ENCODE results near the gene ZFP30.
"Not testable (repeated sequence)": the region's sequence is repeated elsewhere in the genome, so short reads cannot be mapped to it uniquely, and the experiment has no call there.

ZFP30 gene

DNA sequence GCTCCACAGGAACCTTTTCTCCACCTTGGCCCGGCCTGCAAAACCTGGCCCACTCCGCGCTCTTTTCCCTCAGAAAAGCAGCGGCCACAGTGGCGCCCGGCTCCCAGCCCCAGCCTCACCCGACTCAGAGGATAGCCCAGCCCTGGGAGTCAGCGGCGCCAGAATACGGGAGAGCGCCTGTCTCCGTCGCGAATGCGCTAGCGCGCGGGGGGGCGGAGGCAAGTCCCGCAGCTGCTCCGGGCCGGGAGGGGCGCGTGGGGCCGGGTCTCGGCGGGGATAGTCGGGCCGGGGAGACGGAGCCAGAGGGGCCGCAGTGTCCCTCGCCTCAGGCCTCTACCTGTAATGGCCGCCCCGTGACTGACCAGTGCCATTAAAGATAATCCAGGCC is at the start of gene ZFP30:
TSS of gene ZFP30 (minus strand) at position 165 of the 388 bp plus-strand sequence. CDS start 7,643 bp downstream, outside the sequence.
- CTCF ChIA-PET: no interaction called here
- H3K4me1 Mint-ChIP-seq: peaks cover 27% of the 10 kb centered on the region
- peak; percentile 87 for DNase-seq
- H3K4me3 Mint-ChIP-seq: peak within 1 kb of the TSS; percentile 94
- H3K27ac Mint-ChIP-seq: peak within 1 kb of the TSS; percentile 97
- H3K36me3 Mint-ChIP-seq: peaks cover 27% of the 10 kb centered on the region
- H3K27me3 Mint-ChIP-seq: peaks cover 7% of the 10 kb centered on the region
- H3K9me3 Mint-ChIP-seq: peaks cover 18% of the 10 kb centered on the region

DNA sequence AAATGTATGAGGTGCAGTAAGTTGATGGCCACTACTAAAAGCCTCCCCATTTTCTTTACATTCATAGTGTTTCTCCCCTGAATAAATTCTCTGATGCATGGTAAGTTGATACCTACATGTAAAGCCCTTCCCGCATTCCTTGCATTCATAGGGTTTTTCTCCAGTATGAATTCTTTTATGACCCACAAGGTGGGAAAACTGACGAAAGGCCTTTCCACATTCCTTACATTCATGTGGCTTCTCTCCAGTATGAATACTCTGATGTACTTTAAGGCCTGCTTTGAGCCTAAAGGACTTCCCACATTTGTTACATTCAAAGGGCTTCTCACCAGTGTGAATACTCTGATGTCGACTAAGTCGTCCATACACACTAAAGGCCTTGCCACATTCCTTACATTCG is 43.8 kb upstream of the ZFP30 start:
- no peaks in the 10 kb centered on the region for H3K27me3 Mint-ChIP-seq
- peaks cover 52% of the 10 kb centered on the region for H3K9me3 Mint-ChIP-seq
- no peak for DNase-seq
- H3K36me3 Mint-ChIP-seq: peaks cover 35% of the 10 kb centered on the region
- CTCF ChIA-PET: no interaction called here
- H3K4me3 Mint-ChIP-seq: no peak overlapping the region
- no peak overlapping the region for H3K27ac Mint-ChIP-seq
- no peaks in the 10 kb centered on the region for H3K4me1 Mint-ChIP-seq

DNA sequence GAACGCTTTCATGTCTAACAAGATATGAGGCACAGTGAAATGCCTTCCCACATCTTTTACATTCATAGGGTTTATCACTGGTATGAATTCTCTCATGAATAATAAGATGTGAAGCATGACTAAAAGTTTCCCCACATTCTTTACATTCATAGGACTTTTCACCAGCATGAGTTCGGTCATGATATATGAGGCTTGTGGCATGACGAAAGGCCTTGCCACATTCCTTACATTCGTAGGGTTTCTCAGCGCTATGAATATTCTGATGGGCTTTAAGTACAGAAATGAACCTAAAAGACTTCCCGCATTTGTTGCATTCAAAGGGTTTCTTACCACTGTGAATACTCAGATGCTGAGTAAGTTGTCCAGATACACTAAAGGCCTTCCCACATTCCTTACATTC is 43.0 kb upstream of the ZFP30 start:
- Mint-ChIP-seq H3K4me1 (peaks cover 3% of the 10 kb centered on the region), H3K27me3 (no peaks in the 10 kb centered on the region), H3K9me3 (peaks cover 53% of the 10 kb centered on the region), H3K27ac (no peak overlapping the region), H3K36me3 (peaks cover 32% of the 10 kb centered on the region), H3K4me3 (no peak overlapping the region)
- DNase-seq: no peak
- CTCF ChIA-PET: no interaction called here

DNA sequence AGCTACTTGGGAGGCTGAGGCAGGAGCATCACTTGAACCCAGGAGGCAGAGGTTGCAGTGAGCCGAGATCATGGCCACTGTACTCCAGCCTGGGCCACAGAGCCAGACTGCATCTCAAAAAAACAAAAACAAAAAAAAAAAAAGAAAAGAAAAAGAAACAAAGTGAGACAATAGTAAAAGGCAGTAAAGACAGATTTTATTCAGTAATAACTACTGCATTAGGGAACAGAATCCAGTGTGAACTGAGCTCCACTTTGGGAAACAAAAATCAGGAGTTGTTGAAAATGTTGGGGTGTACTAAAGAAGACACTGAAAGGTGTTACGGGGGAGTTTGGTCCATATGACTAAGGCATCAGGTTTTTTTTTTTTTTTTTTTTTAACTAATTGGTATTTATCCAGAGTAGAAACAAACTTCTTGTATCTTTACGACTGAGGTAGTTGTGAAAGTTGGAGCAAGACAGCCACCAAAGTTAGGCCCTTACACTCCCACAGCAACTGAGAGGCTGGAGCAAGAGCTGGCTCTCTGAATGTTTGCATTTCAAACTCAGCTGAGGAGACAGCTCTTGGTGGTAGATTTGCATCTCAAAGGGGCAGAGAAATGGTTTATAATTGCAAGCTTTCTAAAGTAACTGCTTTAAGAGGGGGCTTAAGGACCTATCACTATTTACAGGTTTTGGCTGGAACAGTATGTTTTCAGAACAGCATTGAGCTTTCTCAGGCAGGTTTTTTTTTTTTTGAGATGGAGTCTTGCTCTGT is 40.1 kb upstream of the ZFP30 start:
- peaks cover 49% of the 10 kb centered on the region for H3K9me3 Mint-ChIP-seq
- no peak for DNase-seq
- H3K4me3 Mint-ChIP-seq: no peak overlapping the region
- H3K4me1 Mint-ChIP-seq: peaks cover 14% of the 10 kb centered on the region
- no peak overlapping the region for H3K27ac Mint-ChIP-seq
- CTCF ChIA-PET: no interaction called here
- peaks cover 34% of the 10 kb centered on the region for H3K36me3 Mint-ChIP-seq
- H3K27me3 Mint-ChIP-seq: peaks cover 5% of the 10 kb centered on the region

DNA sequence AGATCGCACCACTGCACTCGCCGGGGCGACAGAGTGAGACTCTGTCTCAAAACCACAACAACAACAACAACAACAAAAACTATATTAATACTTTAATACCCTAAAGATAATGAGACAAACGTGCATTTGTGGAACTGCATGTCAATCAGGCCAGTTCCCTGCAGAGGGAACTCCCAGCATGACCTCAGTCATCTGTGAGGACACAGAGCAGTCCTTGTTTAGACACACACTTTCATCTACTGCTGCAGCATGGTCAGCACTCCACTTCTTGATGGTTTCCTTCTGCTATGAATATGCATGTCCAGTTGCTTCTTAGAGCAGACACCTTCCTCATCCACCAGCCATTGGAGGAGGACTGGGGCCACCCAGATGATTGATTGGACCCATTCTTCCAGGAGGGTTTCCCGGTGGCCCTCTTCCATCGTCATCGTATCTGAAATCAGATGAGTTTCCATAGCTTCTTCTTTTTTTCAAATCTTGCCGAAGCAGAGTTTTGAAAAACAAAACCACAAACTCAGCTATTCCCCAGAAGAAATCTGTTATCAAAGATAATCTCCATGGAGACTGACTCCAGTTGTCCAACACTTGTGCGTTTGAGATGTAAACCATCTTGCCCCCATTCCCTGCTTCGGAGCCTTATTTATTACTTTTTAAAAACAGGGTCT is 37.8 kb upstream of the ZFP30 start:
- DNase-seq: no peak
- peak overlapping the region; percentile 28 for H3K4me3 Mint-ChIP-seq
- H3K4me1 Mint-ChIP-seq: peaks cover 14% of the 10 kb centered on the region
- peaks cover 18% of the 10 kb centered on the region for H3K36me3 Mint-ChIP-seq
- H3K27ac Mint-ChIP-seq: no peak overlapping the region
- H3K9me3 Mint-ChIP-seq: peaks cover 34% of the 10 kb centered on the region
- CTCF ChIA-PET: no interaction called here
- peaks cover 5% of the 10 kb centered on the region for H3K27me3 Mint-ChIP-seq

DNA sequence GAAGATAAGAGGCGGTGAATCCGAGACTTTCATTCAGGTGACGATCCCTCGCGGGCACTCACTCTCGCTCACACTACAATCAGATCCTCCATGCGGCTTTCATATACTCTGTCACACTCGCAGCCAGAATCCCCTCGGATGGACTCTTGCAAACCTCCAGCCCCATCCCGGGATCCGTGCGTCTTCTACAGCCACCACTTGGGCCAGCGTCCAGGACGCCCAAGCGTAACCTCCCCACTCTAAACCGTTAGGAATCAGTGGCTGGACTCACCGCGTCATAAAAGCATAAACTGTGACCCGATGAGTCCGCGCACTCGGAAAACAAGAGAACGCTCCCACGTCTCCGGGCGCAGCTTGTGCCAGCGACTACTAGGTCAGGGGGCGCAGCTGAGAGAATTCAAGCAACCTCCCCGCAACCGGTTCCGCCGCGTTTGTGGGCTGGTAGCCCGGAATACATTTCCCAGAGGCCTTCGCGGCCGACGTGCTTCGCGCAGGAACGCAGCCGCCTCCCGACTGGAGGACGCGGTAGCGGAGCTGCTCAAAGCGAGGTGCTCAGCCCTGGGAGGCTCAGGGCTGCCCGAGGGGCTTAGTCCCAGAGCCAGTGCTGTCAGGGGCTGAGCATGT is 36.7 kb upstream of the ZFP30 start:
- peaks cover 15% of the 10 kb centered on the region for H3K36me3 Mint-ChIP-seq
- peaks cover 14% of the 10 kb centered on the region for H3K4me1 Mint-ChIP-seq
- peaks cover 32% of the 10 kb centered on the region for H3K9me3 Mint-ChIP-seq
- H3K4me3 Mint-ChIP-seq: peak overlapping the region; percentile 88
- peaks cover 5% of the 10 kb centered on the region for H3K27me3 Mint-ChIP-seq
- CTCF ChIA-PET: no interaction called here
- peak overlapping the region; percentile 88 for H3K27ac Mint-ChIP-seq
- DNase-seq: peak; percentile 85

DNA sequence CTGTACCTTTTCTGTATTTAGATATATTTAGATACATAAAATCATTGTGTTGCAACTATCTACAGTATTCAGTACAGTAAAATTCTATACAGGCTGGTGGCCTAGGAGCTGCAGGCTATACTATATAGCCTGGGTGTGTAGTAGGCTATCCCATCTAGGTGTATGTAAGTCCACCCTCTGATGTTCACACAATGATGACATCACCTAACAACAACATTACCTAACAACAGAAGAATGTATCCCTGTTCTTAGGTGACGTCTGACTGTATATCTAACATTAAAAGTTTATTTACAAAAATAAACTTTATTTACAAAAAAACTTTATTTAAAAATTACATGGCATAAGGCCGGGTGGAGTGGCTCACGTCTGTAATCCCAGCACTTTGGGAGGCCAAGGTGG is 28.3 kb upstream of the ZFP30 start:
- no peak overlapping the region for H3K27ac Mint-ChIP-seq
- peaks cover 37% of the 10 kb centered on the region for H3K9me3 Mint-ChIP-seq
- no peaks in the 10 kb centered on the region for H3K27me3 Mint-ChIP-seq
- no peaks in the 10 kb centered on the region for H3K4me1 Mint-ChIP-seq
- no peak overlapping the region for H3K4me3 Mint-ChIP-seq
- DNase-seq: no peak
- CTCF ChIA-PET: interaction anchor here (0.6 kb wide), 1 partner anchor 137 kb away, joined by 3 read pairs; no protein-coding TSS in a partner anchor
- no peaks in the 10 kb centered on the region for H3K36me3 Mint-ChIP-seq

DNA sequence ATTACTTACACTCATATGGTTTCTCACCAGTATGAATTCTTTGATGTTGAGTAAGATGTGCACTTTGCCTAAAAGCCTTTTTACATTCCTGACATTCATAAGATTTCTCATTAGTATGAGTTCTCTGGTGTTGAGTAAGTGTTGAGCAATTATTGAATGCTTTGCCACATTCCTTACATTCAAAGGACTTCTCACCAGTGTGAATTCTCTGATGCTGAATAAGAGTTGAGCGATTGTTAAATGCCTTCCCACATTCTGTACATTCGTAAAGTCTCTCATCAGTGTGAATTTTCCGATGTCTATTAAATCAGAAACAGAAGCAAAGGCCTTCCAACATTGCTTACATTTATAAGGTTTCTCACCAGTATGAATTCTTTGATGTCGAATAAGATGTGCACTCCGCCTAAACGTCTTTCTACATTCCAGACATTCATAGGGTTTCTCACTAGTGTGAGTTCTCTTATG is 14.2 kb upstream of the ZFP30 start:
- CTCF ChIA-PET: no interaction called here
- H3K4me3 Mint-ChIP-seq: no peak overlapping the region
- H3K4me1 Mint-ChIP-seq: no peaks in the 10 kb centered on the region
- no peak for DNase-seq
- peaks cover 3% of the 10 kb centered on the region for H3K36me3 Mint-ChIP-seq
- peaks cover 49% of the 10 kb centered on the region for H3K9me3 Mint-ChIP-seq
- H3K27ac Mint-ChIP-seq: no peak overlapping the region
- H3K27me3 Mint-ChIP-seq: no peaks in the 10 kb centered on the region

DNA sequence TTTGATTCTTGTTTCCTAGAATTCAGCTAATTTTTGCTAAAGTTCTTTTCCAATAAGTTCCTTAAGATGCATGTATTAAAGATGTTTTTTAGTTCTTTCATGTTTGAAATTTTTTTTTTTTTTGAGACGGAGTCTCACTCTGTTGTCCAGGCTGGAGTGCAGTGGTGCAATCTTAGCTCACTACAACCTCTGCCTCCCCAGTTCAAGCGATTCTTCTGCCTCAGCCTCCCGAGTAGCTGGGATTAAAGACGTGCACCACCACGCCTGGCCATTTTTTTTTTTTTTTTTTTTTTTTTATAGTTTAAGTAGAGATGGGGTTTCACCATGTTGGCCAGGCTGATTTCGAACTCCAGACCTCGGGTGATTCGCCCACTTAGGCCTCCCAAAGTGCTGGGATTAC is 1.9 kb upstream of the ZFP30 start:
- H3K27ac Mint-ChIP-seq, DNase-seq, H3K27me3 Mint-ChIP-seq: not testable (repeated sequence)
- Mint-ChIP-seq H3K9me3 (peaks cover 26% of the 10 kb centered on the region), H3K4me1 (peaks cover 27% of the 10 kb centered on the region), H3K36me3 (peaks cover 21% of the 10 kb centered on the region), H3K4me3 (peak overlapping the region; percentile 94)
- CTCF ChIA-PET: interaction anchor here (0.8 kb wide), 1 partner anchor 33 kb away, joined by 3 read pairs; no protein-coding TSS in a partner anchor

DNA sequence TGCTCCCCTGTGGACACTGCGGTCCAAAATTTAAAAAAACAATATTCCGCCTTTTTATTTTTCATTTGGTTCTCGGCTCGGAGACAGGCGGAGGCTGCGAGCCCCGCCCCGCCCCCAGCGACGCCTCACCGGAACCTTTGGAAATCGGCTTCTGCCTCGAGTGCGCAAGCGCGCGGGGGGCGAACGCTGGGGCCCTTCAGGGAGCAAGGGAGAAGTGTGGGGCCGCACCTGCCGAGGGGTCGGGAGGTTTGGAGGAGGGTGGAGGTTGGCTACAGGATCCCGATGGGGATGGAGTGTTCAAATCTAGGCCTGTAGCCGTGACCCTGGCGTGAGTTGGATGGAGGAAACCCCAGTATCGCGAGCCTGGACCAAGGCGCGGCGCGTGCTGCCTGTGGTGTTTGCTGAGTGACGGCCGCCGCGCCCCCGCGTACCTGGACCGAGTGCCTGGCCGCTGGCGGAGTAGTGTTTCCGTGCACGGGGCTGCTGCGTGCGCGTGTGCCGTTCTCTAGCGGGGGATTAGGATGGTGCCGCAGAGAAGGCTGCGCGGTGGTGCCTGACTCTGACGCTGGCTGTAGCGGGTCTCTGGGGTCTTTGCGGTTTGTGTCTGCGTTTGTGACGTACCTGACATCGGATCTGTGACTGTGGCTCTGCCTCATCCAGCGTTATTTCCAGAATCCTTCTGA is 565 bp upstream of the ZFP30 start:
- peaks cover 26% of the 10 kb centered on the region for H3K36me3 Mint-ChIP-seq
- peak; percentile 89 for DNase-seq
- H3K4me3 Mint-ChIP-seq: peak overlapping the region; percentile 94
- H3K27ac Mint-ChIP-seq: peak overlapping the region; percentile 97
- H3K27me3 Mint-ChIP-seq: peaks cover 7% of the 10 kb centered on the region
- H3K4me1 Mint-ChIP-seq: peaks cover 27% of the 10 kb centered on the region
- CTCF ChIA-PET: no interaction called here
- H3K9me3 Mint-ChIP-seq: peaks cover 24% of the 10 kb centered on the region

DNA sequence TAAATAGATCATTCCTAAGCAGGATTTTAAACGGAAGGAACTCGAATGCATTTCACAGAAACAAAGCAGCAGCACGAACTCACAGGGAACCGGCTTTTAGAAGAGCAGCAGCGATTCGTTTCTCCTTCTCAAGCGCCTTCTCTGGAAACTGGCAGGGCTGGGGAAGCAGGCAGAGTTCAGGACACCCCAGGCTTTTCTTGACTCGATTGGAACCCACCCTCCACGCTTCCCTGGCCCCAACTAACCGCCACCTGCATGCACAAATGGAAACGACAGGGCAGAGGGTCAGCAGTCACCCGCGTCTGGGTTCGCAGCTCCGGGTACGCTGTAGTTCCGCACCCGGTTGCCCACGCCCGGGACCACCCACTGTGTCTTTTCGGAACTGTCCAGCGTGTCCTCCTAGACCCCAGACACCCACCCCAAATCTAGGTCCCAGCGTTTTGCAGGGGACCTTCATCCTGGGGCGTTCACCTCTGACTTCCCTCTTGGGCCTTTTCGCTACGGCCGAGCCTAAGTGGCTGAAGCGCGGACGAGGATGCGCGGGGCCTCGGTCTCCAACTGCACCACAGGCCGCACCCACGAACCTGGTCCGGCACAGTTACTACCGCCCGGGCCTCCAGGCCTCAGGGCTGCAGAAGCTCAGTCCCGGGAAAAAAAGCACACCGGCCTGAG is 500 bp downstream of the ZFP30 start:
- peaks cover 27% of the 10 kb centered on the region for H3K4me1 Mint-ChIP-seq
- H3K9me3 Mint-ChIP-seq: peaks cover 19% of the 10 kb centered on the region
- CTCF ChIA-PET: no interaction called here
- peaks cover 31% of the 10 kb centered on the region for H3K36me3 Mint-ChIP-seq
- H3K27ac Mint-ChIP-seq: peak overlapping the region; percentile 97
- peaks cover 7% of the 10 kb centered on the region for H3K27me3 Mint-ChIP-seq
- peak overlapping the region; percentile 94 for H3K4me3 Mint-ChIP-seq
- peak; percentile 42 for DNase-seq

DNA sequence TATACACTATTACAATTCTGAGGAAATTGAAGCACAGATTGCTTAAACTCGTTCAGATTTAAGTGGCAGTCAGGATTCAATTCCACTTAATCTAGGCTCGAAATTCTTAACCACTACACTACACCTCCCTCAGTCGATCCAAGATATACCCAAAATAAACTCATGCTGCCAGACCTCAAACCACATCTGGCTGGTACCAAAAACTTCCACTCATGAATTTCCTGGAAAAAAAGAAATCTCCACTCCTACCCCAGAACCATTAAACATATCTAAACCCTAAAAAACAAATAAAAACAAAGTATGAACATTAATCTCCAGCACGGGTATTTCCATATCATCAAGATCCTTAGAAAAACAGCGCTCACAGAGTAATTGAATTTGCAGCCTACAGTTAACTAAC is 1.1 kb downstream of the ZFP30 start:
- CTCF ChIA-PET: no interaction called here
- H3K36me3 Mint-ChIP-seq: peaks cover 37% of the 10 kb centered on the region

DNA sequence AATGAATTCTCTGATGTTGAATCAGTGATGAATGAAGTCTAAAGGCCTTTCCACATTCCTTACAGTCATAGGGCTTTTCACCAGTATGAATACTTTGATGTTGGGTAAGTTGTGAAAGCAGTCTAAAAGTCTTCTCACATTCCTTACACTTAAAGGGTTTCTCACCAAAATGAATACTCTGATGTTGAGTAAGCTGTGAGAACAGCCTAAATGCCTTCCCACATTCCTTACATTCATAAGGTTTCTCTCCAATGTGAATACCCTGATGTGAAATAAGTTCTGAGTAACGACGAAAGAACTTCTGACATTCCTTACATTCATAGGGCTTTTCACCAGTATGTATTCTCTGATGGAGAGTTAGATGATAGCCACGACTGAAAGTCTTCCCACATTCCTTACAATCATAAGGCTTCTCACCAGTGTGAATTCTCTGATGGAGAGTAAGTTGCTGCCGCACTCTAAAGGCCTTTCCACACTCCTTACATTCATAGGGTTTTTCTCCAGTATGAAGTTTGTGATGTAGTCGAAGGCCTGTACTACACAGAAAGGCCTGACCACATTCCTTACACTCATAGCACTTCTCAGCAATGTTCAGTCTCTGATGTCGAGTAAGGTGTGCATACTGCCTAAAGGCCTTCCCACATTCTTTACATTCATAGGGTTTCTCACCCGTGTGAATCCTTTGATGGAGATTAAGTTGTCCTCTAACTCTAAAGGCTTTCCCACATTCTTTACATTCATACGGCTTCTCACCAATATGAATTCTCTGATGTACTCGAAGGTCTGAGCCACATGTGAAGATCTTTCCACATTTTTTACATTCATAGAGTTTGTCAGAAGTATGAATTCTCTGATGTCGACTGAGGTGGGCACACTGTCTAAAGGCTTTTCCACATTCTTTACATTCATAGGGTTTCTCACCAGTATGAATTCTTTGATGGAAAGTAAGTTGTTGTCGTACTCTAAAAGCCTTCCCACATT is 19.9 kb downstream of the ZFP30 start:
- Mint-ChIP-seq H3K4me1 (no peaks in the 10 kb centered on the region), H3K27ac (no peak overlapping the region), H3K9me3 (peaks cover 52% of the 10 kb centered on the region), H3K27me3 (no peaks in the 10 kb centered on the region), H3K36me3 (peaks cover 42% of the 10 kb centered on the region), H3K4me3 (no peak overlapping the region)
- no peak for DNase-seq
- CTCF ChIA-PET: no interaction called here

More for the DNA sequence above, 1.1 kb downstream of the ZFP30 start:
- Mint-ChIP-seq H3K4me3 (peak overlapping the region; percentile 94), H3K27ac (peak overlapping the region; percentile 97), H3K9me3 (peaks cover 19% of the 10 kb centered on the region), H3K27me3 (peaks cover 7% of the 10 kb centered on the region), H3K4me1 (peaks cover 27% of the 10 kb centered on the region)
- DNase-seq: no peak

Data from activated naive CD4-positive, alpha-beta T cell treated with anti-CD3 and anti-CD28 coated beads, Interleukin-2, amount 10 ng/mL, durations not matched to agents 7 days and 5 days (primary cell).